Stimulated activated memory B cell treated with anti-CD40 and anti-IgM and Interleukin-4, amounts not matched to agents 10 μg/mL and 1 μg/mL and 100 μg/mL, for 72 hours (primary cell): ENCODE measurements around the gene PIK3CD.

Experiments
- ATAC-seq: fragments of 150-1000 bp; cut with Tn5 transposase; 2 replicates; pipeline ENCODE4 v1.10.0; 2021
- H3K27ac Mint-ChIP-seq: one replicate; pipeline ENCODE4 v1.8.0; 2022; ENCODE audit warnings: mild to moderate bottlenecking, mixed read lengths
- H3K27me3 Mint-ChIP-seq: one replicate; pipeline ENCODE4 v1.8.0; 2022; ENCODE audit warnings: mixed read lengths
- H3K36me3 Mint-ChIP-seq: one replicate; pipeline ENCODE4 v1.8.0; 2022; ENCODE audit warnings: mixed read lengths
- H3K4me1 Mint-ChIP-seq: one replicate; pipeline ENCODE4 v1.8.0; 2022; ENCODE audit warnings: mixed read lengths
- H3K4me3 Mint-ChIP-seq: one replicate; pipeline ENCODE4 v1.8.0; 2022; ENCODE audit warnings: mild to moderate bottlenecking, moderate library complexity, mixed read lengths
- H3K9me3 Mint-ChIP-seq: one replicate; pipeline ENCODE4 v1.8.0; 2022; ENCODE audit warnings: mixed read lengths

Gene PIK3CD

DNA sequence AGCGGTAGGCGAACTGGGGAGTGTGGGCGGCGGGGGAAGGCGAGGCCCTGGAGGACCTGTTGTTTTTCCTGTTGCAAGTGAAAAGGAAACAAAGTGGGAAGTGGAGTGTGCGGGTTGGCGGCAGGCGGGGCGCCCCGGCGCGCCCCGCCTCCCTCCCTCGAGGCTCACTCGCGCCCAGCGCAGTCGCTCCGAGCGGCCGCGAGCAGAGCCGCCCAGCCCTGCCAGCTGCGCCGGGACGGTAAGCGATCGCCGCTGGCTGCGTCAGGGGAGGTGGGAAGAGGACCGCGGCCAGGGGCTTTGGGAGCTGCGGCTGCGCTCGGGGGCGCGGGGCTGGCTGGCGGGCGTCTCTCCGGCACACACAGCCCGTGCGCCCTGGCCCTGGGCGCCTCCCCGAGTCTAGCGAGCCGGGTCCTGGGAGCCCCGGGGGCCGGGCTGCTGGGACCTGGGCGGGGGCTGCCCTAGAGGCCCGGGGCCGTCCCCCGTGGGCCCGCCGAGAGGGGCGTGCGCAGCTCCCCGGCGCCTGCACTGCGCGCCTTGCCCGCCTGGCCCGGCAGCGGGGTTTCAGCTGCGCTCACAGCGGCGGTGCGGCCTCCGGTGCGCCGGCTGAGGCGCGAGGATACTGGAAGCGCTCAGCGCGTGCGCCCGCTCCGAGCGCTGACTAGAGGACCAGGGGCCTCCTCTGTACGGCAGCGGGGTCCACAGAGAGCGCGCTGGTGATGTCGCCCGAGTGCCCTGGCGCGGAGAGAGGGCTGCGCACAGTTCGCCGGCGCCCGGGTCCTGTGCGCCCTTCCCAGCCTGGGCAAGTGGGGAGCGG lies at the start of gene PIK3CD:
Gene PIK3CD, plus strand, starts transcription at position 167 of the 814 bp plus-strand sequence. CDS start 58,725 bp downstream, outside the sequence.
- peak within 1 kb of the TSS; percentile 95 for H3K4me3 Mint-ChIP-seq
- ATAC-seq = peak; percentile 60
- H3K27ac Mint-ChIP-seq = peak within 1 kb of the TSS; percentile 90
- peaks cover 53% of the 10 kb centered on the region for H3K4me1 Mint-ChIP-seq
- H3K36me3 Mint-ChIP-seq = peaks cover 13% of the 10 kb centered on the region
- H3K9me3 Mint-ChIP-seq = no peaks in the 10 kb centered on the region
- H3K27me3 Mint-ChIP-seq = no peaks in the 10 kb centered on the region

DNA sequence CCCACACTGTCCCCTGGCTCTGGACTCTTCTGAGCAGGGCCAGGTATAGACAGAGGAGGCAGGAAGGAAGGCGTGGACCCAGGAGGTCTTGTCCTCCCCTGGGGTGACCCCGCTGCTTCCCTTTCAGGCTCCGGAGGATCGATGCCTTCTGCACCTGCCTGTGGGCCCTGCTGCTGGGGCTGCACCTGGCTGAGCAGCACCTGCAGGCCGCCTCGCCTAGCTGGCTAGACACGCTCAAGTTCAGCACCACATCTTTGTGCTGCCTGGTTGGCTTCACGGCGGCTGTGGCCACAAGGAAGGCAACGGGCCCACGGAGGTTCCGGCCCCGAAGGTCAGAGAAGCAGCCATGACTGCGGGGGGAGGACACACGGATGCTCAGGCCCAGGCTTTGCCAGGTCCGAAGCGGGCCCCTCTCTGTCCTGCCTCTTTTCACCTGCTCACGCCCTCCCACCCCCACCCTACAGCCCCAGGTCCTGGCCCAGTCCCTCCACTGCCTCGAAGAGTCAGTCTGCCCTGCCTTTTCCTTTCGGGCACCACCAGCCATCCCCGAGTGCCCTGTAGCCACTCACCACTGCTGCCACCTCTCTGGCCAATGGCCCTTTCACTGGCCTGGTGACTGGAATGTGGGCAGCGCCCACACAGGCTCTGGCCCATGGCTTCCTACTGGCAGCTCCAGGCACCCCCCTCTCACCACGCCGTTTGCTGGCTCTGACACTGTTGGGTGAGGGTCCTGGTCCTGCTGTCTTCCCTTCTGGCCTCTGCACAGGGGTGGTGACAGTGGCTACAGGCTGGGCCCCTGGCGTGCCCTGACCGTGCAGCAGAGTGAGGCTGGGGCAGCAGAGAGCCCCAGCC lies 49.4 kb upstream of the PIK3CD start:
- ATAC-seq = no peak

DNA sequence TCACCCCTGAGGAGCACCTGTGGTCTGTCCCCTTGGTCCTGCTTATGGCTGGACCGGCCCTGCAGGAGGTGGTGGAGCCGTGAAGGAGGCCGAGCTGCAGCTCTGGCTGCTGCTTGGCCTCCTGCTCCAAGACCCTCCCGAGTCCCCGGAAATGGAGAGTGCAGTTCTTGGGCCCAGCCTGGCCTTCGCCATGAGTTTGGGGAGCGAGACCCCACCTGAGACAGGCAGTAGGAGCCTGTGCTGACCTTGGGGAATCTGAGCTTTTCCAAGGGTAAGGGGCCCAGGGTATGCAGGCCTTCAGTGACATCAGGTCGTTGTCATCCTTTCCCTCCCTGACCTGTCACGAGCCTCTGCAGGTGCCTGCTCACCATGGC lies 48.8 kb upstream of the PIK3CD start:
- no peak overlapping the region for H3K4me3 Mint-ChIP-seq
- ATAC-seq = no peak
- H3K36me3 Mint-ChIP-seq = peaks cover 40% of the 10 kb centered on the region
- H3K4me1 Mint-ChIP-seq = no peaks in the 10 kb centered on the region
- no peak overlapping the region for H3K27ac Mint-ChIP-seq
- no peaks in the 10 kb centered on the region for H3K9me3 Mint-ChIP-seq
- H3K27me3 Mint-ChIP-seq = no peaks in the 10 kb centered on the region

More for the DNA sequence above, 49.4 kb upstream of the PIK3CD start:
- no peaks in the 10 kb centered on the region for H3K27me3 Mint-ChIP-seq
- H3K27ac Mint-ChIP-seq = no peak overlapping the region
- H3K4me3 Mint-ChIP-seq = no peak overlapping the region
- no peaks in the 10 kb centered on the region for H3K9me3 Mint-ChIP-seq
- H3K36me3 Mint-ChIP-seq = peaks cover 35% of the 10 kb centered on the region
- no peaks in the 10 kb centered on the region for H3K4me1 Mint-ChIP-seq

DNA sequence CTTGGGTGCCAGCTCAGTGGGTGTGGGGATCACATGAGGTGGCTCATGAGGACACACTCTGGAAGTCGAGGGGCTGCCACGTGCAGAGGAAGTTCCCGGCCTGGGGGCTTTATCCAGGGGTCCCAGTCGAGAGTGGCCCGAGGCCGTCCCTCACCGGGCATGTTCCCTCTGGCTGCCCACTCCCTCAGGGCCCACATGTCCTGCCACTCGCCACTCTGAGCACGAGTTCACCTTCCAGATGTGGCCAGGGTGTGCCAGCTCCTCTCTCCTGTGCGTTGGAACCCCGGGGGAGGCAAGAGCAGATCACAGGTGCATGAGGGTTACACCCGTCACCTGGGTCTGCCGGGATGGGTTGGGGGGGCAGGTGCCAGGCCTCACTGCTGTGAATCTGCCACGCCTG lies 48.2 kb upstream of the PIK3CD start:
- no peak for ATAC-seq
- Mint-ChIP-seq H3K4me1 (no peaks in the 10 kb centered on the region), H3K36me3 (peaks cover 42% of the 10 kb centered on the region), H3K9me3 (no peaks in the 10 kb centered on the region), H3K27ac (no peak overlapping the region), H3K4me3 (no peak overlapping the region), H3K27me3 (no peaks in the 10 kb centered on the region)

DNA sequence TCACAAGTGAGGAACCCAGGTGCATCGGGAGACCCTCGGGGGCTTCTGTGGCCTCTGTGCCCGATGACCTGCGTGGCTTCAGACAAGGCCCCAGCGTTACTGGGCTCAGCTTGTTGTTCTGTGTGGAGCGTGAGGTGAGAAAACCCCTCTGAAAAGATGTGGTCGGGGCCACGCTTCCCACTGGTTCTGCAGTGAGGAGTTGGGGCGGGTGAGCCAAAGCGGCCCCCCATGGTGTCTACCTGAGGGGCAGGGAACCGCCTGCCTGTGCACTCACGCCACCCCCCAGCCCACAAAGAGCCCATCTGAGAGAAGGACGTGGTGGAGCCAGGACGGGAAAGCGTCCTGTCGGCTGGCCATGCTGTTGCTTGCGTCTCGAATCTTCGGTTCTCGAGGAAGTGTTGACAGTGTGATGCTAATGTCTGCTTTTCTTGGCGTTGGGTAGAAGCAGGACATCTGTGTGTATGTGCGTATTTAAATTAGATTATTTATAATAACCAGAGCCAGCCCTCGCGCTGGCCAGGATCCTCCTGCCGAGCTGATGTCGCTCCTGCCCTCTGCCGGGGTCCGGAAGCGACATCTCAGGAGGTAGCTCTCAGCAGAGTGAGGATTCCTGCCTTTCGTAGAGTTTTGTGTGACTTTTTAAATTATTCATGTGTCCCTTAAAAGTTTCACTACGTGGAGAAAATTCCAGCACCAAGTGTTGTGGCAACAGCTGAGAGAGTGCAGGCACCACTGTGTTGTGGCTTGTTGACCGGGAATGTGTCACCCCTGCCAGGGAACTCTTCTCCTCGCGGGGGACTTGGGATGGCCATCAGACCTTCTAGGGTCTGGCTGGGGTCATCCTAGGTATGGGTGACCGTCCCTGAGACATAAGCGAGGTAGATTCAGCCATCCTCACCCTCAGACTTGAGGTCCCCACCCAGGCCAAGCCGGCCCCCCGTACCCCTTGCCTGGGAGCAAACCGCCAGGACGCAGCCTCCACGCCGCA lies 47.5 kb upstream of the PIK3CD start:
- Mint-ChIP-seq H3K36me3 (peaks cover 42% of the 10 kb centered on the region), H3K4me1 (no peaks in the 10 kb centered on the region), H3K27ac (no peak overlapping the region), H3K4me3 (no peak overlapping the region), H3K9me3 (no peaks in the 10 kb centered on the region), H3K27me3 (no peaks in the 10 kb centered on the region)
- ATAC-seq = no peak

DNA sequence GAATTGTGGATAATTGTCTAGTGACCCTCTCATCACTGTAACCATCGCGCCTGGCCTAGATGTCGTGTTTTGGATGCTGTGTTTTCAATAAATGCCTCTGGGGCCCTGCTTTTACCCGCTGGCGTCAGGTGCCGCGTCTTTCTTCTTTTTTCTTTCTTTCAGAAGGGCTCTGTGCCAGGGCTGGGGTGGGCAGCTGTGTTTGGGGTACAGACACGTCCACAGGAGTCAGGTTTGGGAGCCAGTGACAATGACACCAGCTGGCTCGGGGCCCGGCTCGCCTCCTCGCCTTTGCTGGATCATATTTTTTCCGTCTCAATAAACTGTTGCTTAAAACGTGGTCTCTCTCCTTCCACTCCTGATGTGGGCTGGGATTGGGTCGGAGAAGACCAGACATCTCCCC lies 46.7 kb upstream of the PIK3CD start:
- Mint-ChIP-seq H3K27me3 (no peaks in the 10 kb centered on the region), H3K9me3 (no peaks in the 10 kb centered on the region), H3K27ac (no peak overlapping the region), H3K36me3 (peaks cover 42% of the 10 kb centered on the region), H3K4me3 (no peak overlapping the region), H3K4me1 (no peaks in the 10 kb centered on the region)
- ATAC-seq = no peak

DNA sequence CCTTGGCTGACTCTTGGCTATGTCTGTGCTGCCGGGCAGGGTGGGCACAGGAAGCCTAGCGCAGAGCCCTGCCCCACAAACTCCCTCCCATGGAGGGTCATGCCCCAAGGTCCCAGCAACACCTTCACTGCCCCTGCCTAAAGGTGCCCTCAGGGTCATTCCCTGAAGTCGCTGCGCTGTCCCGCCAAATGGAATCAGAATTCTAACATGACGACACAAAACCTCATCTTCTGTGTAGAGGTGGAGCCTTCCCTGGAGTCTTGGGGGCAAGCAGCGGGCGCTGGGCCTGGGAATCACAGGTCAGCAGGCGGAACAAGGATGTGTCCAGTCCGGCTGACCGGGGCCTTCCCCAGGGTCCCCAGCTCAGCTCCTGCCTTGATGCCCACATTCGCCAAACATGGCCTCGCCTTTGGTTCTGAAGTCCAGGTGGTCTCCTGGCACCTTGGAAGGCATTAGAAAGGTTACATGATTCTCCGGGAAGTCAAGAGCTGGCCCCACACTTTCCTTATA lies 45.5 kb upstream of the PIK3CD start:
- Mint-ChIP-seq H3K27me3 (no peaks in the 10 kb centered on the region), H3K9me3 (no peaks in the 10 kb centered on the region), H3K4me3 (no peak overlapping the region), H3K4me1 (no peaks in the 10 kb centered on the region), H3K36me3 (peaks cover 41% of the 10 kb centered on the region), H3K27ac (no peak overlapping the region)
- ATAC-seq = no peak

DNA sequence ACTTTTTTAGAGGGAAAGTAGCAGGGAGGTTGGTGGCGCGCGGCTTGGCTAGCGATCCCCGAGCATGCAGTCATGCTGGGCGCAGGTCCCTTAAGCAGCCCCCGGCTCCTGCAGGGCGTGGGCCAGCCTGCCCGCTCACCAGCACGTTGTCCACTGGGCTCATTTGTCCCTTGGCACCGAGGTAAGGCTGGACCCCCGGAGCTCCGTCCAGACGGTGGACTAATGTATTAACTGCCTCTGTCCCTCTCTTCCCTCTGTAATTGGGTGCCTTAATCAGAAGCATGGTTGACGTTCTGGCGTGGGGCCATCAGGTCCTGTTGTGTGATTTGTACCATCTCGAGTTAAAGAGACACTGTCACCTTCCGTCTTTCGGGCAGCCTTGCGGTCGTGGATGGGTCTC lies 45.1 kb upstream of the PIK3CD start:
- H3K4me1 Mint-ChIP-seq = no peaks in the 10 kb centered on the region
- H3K27ac Mint-ChIP-seq = no peak overlapping the region
- peaks cover 42% of the 10 kb centered on the region for H3K36me3 Mint-ChIP-seq
- no peaks in the 10 kb centered on the region for H3K9me3 Mint-ChIP-seq
- no peak for ATAC-seq
- H3K4me3 Mint-ChIP-seq = no peak overlapping the region
- H3K27me3 Mint-ChIP-seq = no peaks in the 10 kb centered on the region

DNA sequence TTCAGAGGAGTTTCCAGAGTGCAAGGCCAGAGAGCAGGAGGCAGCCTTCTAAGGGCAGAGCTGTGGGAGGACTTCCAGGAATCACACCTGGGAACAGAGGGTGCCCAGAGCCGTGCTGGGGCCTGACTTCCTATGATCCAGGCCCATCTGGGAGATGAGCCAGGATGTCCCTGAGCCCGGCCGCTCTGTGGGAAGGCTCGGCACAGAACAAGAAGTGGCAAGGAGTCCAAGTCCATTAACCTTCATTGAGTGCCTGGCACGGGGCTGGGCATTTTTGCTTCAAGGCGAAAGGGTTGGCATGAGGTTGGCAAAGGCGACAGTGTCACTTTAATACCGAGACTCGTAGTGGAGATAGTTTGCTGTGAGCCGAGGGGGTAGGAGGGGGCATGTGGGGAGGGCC lies 44.6 kb upstream of the PIK3CD start:
- peaks cover 44% of the 10 kb centered on the region for H3K36me3 Mint-ChIP-seq

DNA sequence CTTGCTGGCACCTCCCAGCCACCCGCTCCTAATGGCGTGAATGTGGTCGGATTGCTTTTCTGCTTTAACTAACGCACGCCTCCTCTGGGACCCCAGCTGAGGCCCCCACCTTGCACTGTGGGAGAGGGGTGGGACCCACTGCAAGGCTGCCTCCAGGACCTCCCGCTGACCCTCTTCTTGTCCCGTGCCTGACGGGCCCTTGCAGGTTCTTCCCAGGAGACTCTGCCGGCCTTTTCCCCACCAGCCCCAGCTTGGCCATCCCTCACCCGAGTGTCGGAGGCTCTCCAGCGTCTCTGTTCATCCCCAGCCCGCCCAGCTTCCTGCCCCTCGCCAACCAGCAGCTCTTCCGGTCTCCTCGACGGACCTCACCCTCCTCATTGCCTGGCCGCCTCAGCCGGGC lies 44.2 kb upstream of the PIK3CD start:
- peaks cover 44% of the 10 kb centered on the region for H3K36me3 Mint-ChIP-seq
- H3K9me3 Mint-ChIP-seq = no peaks in the 10 kb centered on the region
- no peak overlapping the region for H3K27ac Mint-ChIP-seq
- H3K27me3 Mint-ChIP-seq = no peaks in the 10 kb centered on the region
- ATAC-seq = no peak
- H3K4me1 Mint-ChIP-seq = no peaks in the 10 kb centered on the region
- H3K4me3 Mint-ChIP-seq = no peak overlapping the region

More for the DNA sequence above, 44.6 kb upstream of the PIK3CD start:
- ATAC-seq = no peak
- Mint-ChIP-seq H3K4me1 (no peaks in the 10 kb centered on the region), H3K27me3 (no peaks in the 10 kb centered on the region), H3K9me3 (no peaks in the 10 kb centered on the region), H3K4me3 (no peak overlapping the region), H3K27ac (no peak overlapping the region)

DNA sequence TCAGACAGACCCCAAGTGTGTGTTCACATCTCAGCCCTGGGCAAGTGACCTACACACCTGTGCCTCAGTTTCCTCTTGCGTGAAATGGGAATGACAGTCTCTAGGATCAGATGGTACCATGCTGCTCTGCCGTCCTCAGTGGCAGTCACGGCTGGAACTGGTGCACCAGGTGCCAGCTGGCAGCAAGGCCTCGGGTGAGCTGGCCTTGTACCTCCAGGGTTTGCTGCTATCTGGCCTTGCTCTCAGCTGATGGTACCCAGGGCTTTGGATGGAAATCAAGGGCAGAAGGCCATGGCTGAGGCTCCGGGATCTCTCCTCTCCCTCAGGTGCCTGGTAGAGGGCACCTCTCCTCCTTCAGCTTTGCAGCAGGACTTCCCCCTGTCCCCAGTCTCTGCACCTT lies 41.5 kb upstream of the PIK3CD start:
- H3K9me3 Mint-ChIP-seq = no peaks in the 10 kb centered on the region
- H3K27me3 Mint-ChIP-seq = no peaks in the 10 kb centered on the region
- H3K4me1 Mint-ChIP-seq = no peaks in the 10 kb centered on the region

DNA sequence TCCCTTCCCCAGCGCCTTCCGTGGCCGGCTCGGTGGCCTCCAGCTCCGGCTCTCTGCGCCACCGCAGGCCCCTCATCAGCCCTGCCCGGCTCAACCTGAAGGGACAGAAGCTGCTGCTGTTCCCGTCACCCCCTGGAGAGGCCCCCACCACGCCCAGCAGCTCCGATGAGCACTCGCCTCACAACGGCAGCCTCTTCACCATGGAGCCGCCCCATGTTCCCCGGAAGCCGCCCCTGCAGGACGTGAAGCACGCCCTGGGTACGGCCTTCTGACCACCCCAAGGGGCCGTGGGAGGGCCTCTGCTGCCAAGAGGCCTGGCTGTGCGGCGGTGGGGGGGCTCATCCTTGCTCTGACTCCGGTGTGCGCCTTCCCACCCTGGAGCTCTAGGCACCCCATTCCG lies 41.0 kb upstream of the PIK3CD start:
- Mint-ChIP-seq H3K27me3 (no peaks in the 10 kb centered on the region), H3K9me3 (no peaks in the 10 kb centered on the region), H3K27ac (no peak overlapping the region), H3K4me3 (no peak overlapping the region), H3K36me3 (peaks cover 37% of the 10 kb centered on the region), H3K4me1 (no peaks in the 10 kb centered on the region)
- no peak for ATAC-seq

More for the DNA sequence above, 41.5 kb upstream of the PIK3CD start:
- Mint-ChIP-seq H3K36me3 (peaks cover 42% of the 10 kb centered on the region), H3K4me3 (no peak overlapping the region), H3K27ac (no peak overlapping the region)
- no peak for ATAC-seq

DNA sequence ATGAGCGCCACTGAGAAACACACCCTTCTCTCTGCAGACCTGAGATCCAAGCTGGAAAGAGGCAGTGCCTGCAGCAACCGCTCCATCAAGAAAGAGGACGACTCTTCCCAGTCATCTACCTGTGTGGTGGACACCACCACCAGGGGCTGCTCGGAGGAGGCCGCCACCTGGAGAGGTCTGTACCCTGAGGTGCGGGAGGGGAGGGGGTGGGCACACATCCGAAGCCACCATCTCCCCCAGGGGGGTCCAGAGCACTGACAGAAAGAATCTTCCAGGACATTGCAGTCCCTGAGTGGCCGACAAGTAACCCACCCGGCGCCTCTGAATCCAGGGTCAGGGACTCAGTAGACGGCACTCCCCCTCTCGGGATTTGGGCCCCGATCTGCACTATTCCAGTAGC lies 39.8 kb upstream of the PIK3CD start:
- no peaks in the 10 kb centered on the region for H3K9me3 Mint-ChIP-seq
- no peak overlapping the region for H3K27ac Mint-ChIP-seq
- H3K27me3 Mint-ChIP-seq = no peaks in the 10 kb centered on the region
- no peaks in the 10 kb centered on the region for H3K4me1 Mint-ChIP-seq
- H3K36me3 Mint-ChIP-seq = peaks cover 37% of the 10 kb centered on the region
- no peak for ATAC-seq
- H3K4me3 Mint-ChIP-seq = no peak overlapping the region

DNA sequence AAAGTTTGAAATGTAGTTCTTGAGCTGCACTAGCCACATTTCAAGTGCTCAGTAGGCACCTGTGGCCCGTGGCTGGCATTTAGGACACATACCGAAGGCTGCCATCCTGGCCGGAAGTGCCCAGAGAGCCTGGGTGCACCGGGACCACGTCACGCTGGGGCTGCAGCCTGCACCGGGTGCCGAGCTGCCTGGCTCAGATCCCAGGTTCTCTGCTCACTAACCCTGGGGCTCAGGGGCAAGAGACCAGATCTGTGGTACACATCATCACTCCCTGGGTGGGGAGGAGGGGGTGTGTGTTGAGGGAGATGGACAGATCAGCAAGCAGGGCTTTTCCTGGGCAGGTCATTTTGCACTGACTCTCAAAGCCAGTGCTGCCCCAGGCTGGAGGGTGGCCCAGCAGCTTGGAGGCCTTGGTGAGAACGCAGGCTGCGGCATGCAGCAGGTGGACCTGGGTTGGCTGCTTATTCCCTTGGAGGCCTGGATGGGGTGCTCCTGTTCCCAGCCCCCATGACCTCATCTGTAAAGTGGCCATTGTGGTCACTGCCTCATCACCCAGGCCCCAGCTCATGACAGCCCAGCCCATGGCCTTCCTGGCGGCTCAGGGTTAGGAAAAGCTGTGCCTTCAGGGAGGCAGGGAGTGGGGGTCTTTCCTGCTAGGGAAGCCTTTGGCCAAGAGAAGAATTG lies 39.2 kb upstream of the PIK3CD start:
- H3K27ac Mint-ChIP-seq = no peak overlapping the region
- H3K36me3 Mint-ChIP-seq = peaks cover 36% of the 10 kb centered on the region
- H3K4me1 Mint-ChIP-seq = no peaks in the 10 kb centered on the region
- no peak for ATAC-seq
- no peaks in the 10 kb centered on the region for H3K9me3 Mint-ChIP-seq
- H3K27me3 Mint-ChIP-seq = no peaks in the 10 kb centered on the region
- no peak overlapping the region for H3K4me3 Mint-ChIP-seq
